ENCODE measurements around the gene DNAJC16. TPM values are rescaled to one million over a fixed set of nuclear protein-coding genes. Genes with fewer than 3 reads are reported as not detected.
"Not testable (repeated sequence)": the region's sequence is repeated elsewhere in the genome, so short reads cannot be mapped to it uniquely, and the experiment has no call there.

DNAJC16 gene
- total RNA-seq, 1 donor from 2014 or later, result 23.5 TPM

GRCh38 chr1:15592285-15592684 is 65.6 kb downstream of the DNAJC16 start:
- no peak for ATAC-seq
- Histone ChIP-seq H3K9me3 (no peaks in the 10 kb centered on the region), H3K36me3 (no peaks in the 10 kb centered on the region), H3K4me3 (no peak overlapping the region), H3K27me3 (no peaks in the 10 kb centered on the region), H3K4me1 (no peaks in the 10 kb centered on the region), H3K27ac (no peak overlapping the region)
- no peak for TF ChIP-seq CTCF (IDR thresholded peaks at IDR 0.05)
- intact Hi-C loops (cut with DNase I), result no loop called here
- DNase-seq, result no peak

GRCh38 chr1:15595809-15596617 is 69.4 kb downstream of the DNAJC16 start:
- DNase-seq (no peak), ATAC-seq (no peak)
- no peak overlapping the region for H3K4me3 ChIP-seq
- no peaks in the 10 kb centered on the region for H3K36me3 ChIP-seq
- H3K4me1 ChIP-seq, result no peaks in the 10 kb centered on the region
- no peaks in the 10 kb centered on the region for H3K27me3 ChIP-seq
- no peak overlapping the region for H3K27ac ChIP-seq
- no peaks in the 10 kb centered on the region for H3K9me3 ChIP-seq
- intact Hi-C loops (cut with DNase I), result no loop called here
- TF ChIP-seq CTCF (IDR thresholded peaks at IDR 0.05), result no peak

GRCh38 chr1:15598436-15598835 is 71.8 kb downstream of the DNAJC16 start:
- TF ChIP-seq CTCF (IDR thresholded peaks at IDR 0.05), result no peak
- Histone ChIP-seq H3K27ac (no peak overlapping the region), H3K36me3 (no peaks in the 10 kb centered on the region), H3K27me3 (no peaks in the 10 kb centered on the region), H3K9me3 (no peaks in the 10 kb centered on the region), H3K4me3 (no peak overlapping the region), H3K4me1 (no peaks in the 10 kb centered on the region)
- ATAC-seq (no peak), DNase-seq (no peak)
- intact Hi-C loops (cut with DNase I), result no loop called here

GRCh38 chr1:15603050-15603965 is 76.7 kb downstream of the DNAJC16 start:
- TF ChIP-seq CTCF (IDR thresholded peaks at IDR 0.05), result no peak
- H3K9me3 ChIP-seq, result no peaks in the 10 kb centered on the region
- intact Hi-C loops (cut with DNase I), result no loop called here
- peak; percentile 99 for DNase-seq
- H3K27me3 ChIP-seq, result no peaks in the 10 kb centered on the region
- peak overlapping the region; percentile 89 for H3K27ac ChIP-seq
- ATAC-seq, result peak; percentile 99
- no peaks in the 10 kb centered on the region for H3K36me3 ChIP-seq
- peak overlapping the region; percentile 75 for H3K4me3 ChIP-seq
- H3K4me1 ChIP-seq, result peaks cover 5% of the 10 kb centered on the region

GRCh38 chr1:15603966-15604282 is 77.3 kb downstream of the DNAJC16 start:
- H3K27ac ChIP-seq, result peak overlapping the region; percentile 89
- intact Hi-C loops (cut with DNase I), result not testable (repeated sequence)

GRCh38 chr1:15604400-15604799 is 77.8 kb downstream of the DNAJC16 start:
- not testable (repeated sequence) for DNase-seq

More at GRCh38 chr1:15603966-15604282, 77.3 kb downstream of the DNAJC16 start:
- peak overlapping the region; percentile 75 for H3K4me3 ChIP-seq
- H3K4me1 ChIP-seq, H3K36me3 ChIP-seq, H3K27me3 ChIP-seq, ATAC-seq, H3K9me3 ChIP-seq, DNase-seq: not testable (repeated sequence)

More at GRCh38 chr1:15604400-15604799, 77.8 kb downstream of the DNAJC16 start:
- H3K27me3 ChIP-seq; intact Hi-C loops (cut with DNase I); ATAC-seq; H3K4me3 ChIP-seq; H3K4me1 ChIP-seq; H3K36me3 ChIP-seq; H3K9me3 ChIP-seq; H3K27ac ChIP-seq: not testable (repeated sequence)
